ENCODE results near the gene SZRD1. TPM values are rescaled to one million over a fixed set of nuclear protein-coding genes. Genes with fewer than 3 reads are reported as not detected.

Gene SZRD1
- total RNA-seq, 4 donors from 2014 or later: 85.8 to 117 (median 99.4) TPM

- Histone ChIP-seq H3K4me1 (peaks cover 0 to 56% (median 0%) of the 10 kb centered on the region in 3 donors), H3K27me3 (no peaks in the 10 kb centered on the region), H3K4me3 (no peak overlapping the region), H3K9me3 (no peaks in the 10 kb centered on the region), H3K27ac (no peak overlapping the region), H3K36me3 (peaks cover 0 to 8% of the 10 kb centered on the region in 2 donors)
- no peak for ATAC-seq
- no peak for TF ChIP-seq CTCF (IDR thresholded peaks at IDR 0.05)
- no peak for TF ChIP-seq EP300 (IDR thresholded peaks at IDR 0.05)
- TF ChIP-seq POLR2A (IDR thresholded peaks at IDR 0.05): no peak
- no peak for TF ChIP-seq POLR2AphosphoS5 (IDR thresholded peaks at IDR 0.05)
- 78 to 87% methylated on average over 5 of the region's 5 CpGs for WGBS, 2 donors (ENCODE audit: low coverage in 1 of 2)
Measured at GRCh38 chr1:16326833-16327404, 40.1 kb upstream of the SZRD1 start.

- 88 to 100% methylated on average over 2 to 7 of the region's 7 CpGs for WGBS, 2 donors (ENCODE audit: low coverage in 1 of 2)
- ATAC-seq: no peak
- H3K27me3 ChIP-seq: no peaks in the 10 kb centered on the region
- no peaks in the 10 kb centered on the region for H3K36me3 ChIP-seq
- H3K4me3 ChIP-seq: no peak overlapping the region
- no peak overlapping the region for H3K27ac ChIP-seq
- no peak for TF ChIP-seq CTCF (IDR thresholded peaks at IDR 0.05)
- TF ChIP-seq EP300 (IDR thresholded peaks at IDR 0.05): no peak
- TF ChIP-seq POLR2AphosphoS5 (IDR thresholded peaks at IDR 0.05): no peak
- no peak for TF ChIP-seq POLR2A (IDR thresholded peaks at IDR 0.05)
- peaks cover 0 to 53% (median 4%) of the 10 kb centered on the region in 3 donors for H3K4me1 ChIP-seq
- H3K9me3 ChIP-seq: no peaks in the 10 kb centered on the region
Measured at GRCh38 chr1:16334655-16335340, 32.2 kb upstream of the SZRD1 start.

GRCh38 chr1:16338961-16339360 lies 28.1 kb upstream of the SZRD1 start:
- Histone ChIP-seq H3K36me3 (peaks cover 0 to 12% of the 10 kb centered on the region in 2 donors), H3K4me3 (no peak overlapping the region), H3K4me1 (peaks cover 0 to 44% (median 4%) of the 10 kb centered on the region in 3 donors), H3K27me3 (no peaks in the 10 kb centered on the region), H3K27ac (no peak overlapping the region), H3K9me3 (no peaks in the 10 kb centered on the region)
- 88 to 100% methylated on average over 2 to 4 of the region's 5 CpGs for WGBS, 2 donors (ENCODE audit: low coverage in 1 of 2)
- TF ChIP-seq EP300 (IDR thresholded peaks at IDR 0.05): no peak
- TF ChIP-seq CTCF (IDR thresholded peaks at IDR 0.05): no peak
- no peak for TF ChIP-seq POLR2A (IDR thresholded peaks at IDR 0.05)
- no peak for ATAC-seq

- ATAC-seq: no peak
Measured at GRCh38 chr1:16340673-16341072, 26.4 kb upstream of the SZRD1 start.

More at GRCh38 chr1:16340673-16341072, 26.4 kb upstream of the SZRD1 start:
- Histone ChIP-seq H3K27ac (no peak overlapping the region), H3K4me3 (no peak overlapping the region), H3K36me3 (peaks cover 0 to 12% of the 10 kb centered on the region in 2 donors), H3K9me3 (no peaks in the 10 kb centered on the region), H3K27me3 (no peaks in the 10 kb centered on the region), H3K4me1 (peaks cover 0 to 33% (median 4%) of the 10 kb centered on the region in 3 donors)
- no peak for TF ChIP-seq EP300 (IDR thresholded peaks at IDR 0.05)
- TF ChIP-seq POLR2AphosphoS5 (IDR thresholded peaks at IDR 0.05): no peak
- TF ChIP-seq CTCF (IDR thresholded peaks at IDR 0.05): no peak
- TF ChIP-seq POLR2A (IDR thresholded peaks at IDR 0.05): no peak
- 91 to 100% methylated on average over 1 of the region's 1 CpG for WGBS, 2 donors (ENCODE audit: low coverage in 1 of 2)

Measured in gastroesophageal sphincter (tissue), 4 donors.